NCI-H2171 treated with DMSO at 0.1 percent for 48 hours (cell line): ENCODE measurements around the gene TINCR.
A peak's percentile ranks its signal among the peaks of the same experiment; 100 is the strongest.

Experiments
- DNase-seq: peaks from one replicate; lab custom pipeline; 2025; lab: John Stamatoyannopoulos, UW

TINCR gene

GRCh38 chr19:5588906-5589676, 21.3 kb upstream of the TINCR start:
- DNase-seq, result no peak

GRCh38 chr19:5588441-5588840, 20.7 kb upstream of the TINCR start:
- no peak for DNase-seq

- no peak for DNase-seq
Observed at GRCh38 chr19:5587661-5588060, 19.9 kb upstream of the TINCR start.

- no peak for DNase-seq
Observed at GRCh38 chr19:5587071-5587455, 19.3 kb upstream of the TINCR start.

GRCh38 chr19:5586300-5587070, 18.7 kb upstream of the TINCR start:
- DNase-seq, result no peak

- DNase-seq, result peak; percentile 39
Observed at GRCh38 chr19:5585461-5586299, 17.9 kb upstream of the TINCR start.

GRCh38 chr19:5580161-5580571, 12.4 kb upstream of the TINCR start:
- DNase-seq, result no peak

- no peak for DNase-seq
Observed at GRCh38 chr19:5579697-5580096, 11.9 kb upstream of the TINCR start.

- no peak for DNase-seq
Observed at GRCh38 chr19:5579286-5579685, 11.5 kb upstream of the TINCR start.

GRCh38 chr19:5578097-5578846, 10.5 kb upstream of the TINCR start:
- DNase-seq, result peak; percentile 73

- DNase-seq, result no peak
Observed at GRCh38 chr19:5575590-5575989, 7.8 kb upstream of the TINCR start.

GRCh38 chr19:5572556-5573286, 5.0 kb upstream of the TINCR start:
- DNase-seq, result no peak

- DNase-seq, result no peak
Observed at GRCh38 chr19:5571777-5572176, 4.0 kb upstream of the TINCR start.

GRCh38 chr19:5567970-5568407, 236 bp upstream of the TINCR start:
- DNase-seq, result no peak

GRCh38 chr19:5564930-5565329, 2.8 kb downstream of the TINCR start:
- no peak for DNase-seq

- no peak for DNase-seq
Observed at GRCh38 chr19:5563935-5564612, 3.7 kb downstream of the TINCR start.

GRCh38 chr19:5563008-5563431, 4.7 kb downstream of the TINCR start:
- no peak for DNase-seq

- no peak for DNase-seq
Observed at GRCh38 chr19:5562280-5562679, 5.5 kb downstream of the TINCR start.

GRCh38 chr19:5561559-5561958, 6.2 kb downstream of the TINCR start:
- DNase-seq, result no peak

- DNase-seq, result no peak
Observed at GRCh38 chr19:5560156-5560555, 7.6 kb downstream of the TINCR start.

GRCh38 chr19:5559804-5560133, 8.0 kb downstream of the TINCR start:
- no peak for DNase-seq
